Amniotic stem cell (primary cell): ENCODE measurements around the gene KRIT1.
"Not testable (repeated sequence)": the region's sequence is repeated elsewhere in the genome, so short reads cannot be mapped to it uniquely, and the experiment has no call there.

Experiments
- DNase-seq: peaks from one replicate; lab custom pipeline; 2025; lab: John Stamatoyannopoulos, UW

KRIT1 gene

DNA sequence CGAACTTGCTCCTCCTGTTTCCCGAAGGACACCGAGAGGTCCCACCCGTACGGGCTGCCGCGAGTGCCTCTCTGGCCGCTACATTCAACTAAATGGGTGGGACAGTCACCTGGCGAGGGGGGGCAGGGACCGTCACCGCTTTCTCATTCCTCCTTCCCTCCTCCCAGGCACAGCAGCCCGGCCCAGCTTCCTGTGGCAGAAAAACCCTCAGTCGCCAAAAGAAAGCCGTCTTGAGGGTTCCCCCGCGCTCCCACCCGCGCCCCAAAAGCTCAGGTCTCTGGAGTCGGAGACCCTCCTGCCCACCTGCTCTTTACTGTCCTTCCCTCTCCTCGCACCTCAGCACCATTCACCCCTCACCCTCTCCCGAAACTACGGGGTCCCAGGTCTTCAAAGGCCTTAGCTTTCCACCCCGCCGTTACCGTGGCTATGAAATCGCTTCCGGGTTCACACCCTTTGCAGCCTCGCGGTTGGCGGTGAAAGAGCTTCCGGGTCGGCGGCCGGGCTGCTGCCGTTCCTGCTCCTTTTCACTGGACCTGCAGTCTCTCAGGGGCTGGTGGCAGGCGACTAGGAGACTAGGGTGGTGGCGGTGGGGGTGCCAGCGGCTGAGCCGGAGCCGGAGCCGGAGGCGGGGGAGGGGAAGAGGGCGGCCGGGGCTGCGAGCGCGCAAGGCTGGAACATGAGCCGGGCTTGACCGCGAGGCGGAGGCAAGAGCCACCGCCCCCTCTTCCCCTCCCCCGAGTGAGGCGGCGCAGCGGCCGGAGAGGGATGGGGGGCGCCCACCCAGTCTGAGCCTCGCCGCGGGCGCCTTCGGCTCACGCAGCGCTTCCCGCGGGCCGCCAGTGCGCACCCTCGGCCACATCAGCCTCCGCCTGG is at the start of gene KRIT1, which contains the start of gene ANKIB1:
Gene KRIT1 (minus strand): TSS at position 428 of the 873 bp plus-strand sequence. CDS start 3,779 bp downstream, outside the sequence.
Gene ANKIB1 (plus strand): TSS at position 488 of the 873 bp plus-strand sequence. CDS start 49,005 bp downstream, outside the sequence.
- DNase-seq: peak; percentile 54

DNA sequence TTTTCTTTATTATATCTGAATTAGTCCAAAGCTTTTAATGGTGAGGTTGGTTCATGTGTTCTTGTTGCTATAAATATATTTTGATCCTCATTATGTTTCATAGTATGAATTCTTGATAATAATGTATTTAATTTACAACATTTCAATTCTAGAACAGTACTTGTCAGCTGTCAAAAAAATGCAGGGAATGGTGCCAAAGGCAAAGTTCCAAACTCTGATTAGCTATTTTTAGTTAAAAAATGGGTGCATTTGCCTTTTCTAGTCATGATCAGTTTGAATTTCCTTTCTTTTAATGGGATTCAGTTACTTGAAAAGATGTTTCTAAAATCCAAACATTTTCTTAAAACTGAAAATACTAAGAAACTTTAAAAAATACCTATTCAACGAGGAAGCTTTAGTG is 49.7 kb upstream of the KRIT1 start:
- no peak for DNase-seq

- no peak for DNase-seq
These were observed 48.3 kb upstream of the KRIT1 start for GRCh38 chr7:92293896-92294590.

DNA sequence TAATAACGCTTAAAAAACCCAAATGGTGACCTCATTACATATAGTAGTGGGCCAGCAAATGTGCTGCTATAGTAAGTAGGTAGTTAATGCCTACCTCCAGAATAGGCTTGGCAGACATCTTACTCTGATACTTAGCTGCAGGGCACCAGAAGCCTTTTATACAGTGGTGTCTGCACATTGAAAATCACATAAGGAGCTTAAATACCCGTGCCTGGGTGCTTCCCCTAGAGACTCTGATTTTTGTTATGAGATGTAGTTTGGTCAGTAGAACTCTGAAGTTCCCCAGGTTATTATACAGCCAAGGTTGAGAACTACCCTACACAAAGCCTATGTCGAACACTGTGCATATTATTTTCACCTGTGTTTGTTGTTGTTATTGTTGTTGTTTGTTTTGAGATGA is 47.3 kb upstream of the KRIT1 start:
- no peak for DNase-seq

DNA sequence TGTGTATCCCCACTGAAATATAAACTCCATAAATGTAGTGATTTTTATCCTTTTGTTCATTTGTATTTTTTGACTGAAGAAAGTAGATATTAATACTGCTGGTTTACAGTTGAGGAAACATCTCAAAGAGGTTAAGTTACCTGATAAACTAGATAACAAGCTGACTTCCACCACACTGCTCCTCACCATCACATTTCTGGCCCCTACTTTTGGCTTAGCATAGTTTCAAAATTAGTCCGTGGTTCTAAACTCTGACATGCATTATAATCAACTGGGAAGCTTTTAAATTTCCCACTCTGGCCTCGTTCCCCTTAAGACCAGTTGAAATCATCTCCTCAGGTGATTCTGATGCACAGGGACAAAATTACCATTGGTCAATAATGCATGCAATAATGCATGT is 43.6 kb upstream of the KRIT1 start:
- DNase-seq: no peak

GRCh38 chr7:92282930-92283329 is 37.2 kb upstream of the KRIT1 start:
- no peak for DNase-seq

GRCh38 chr7:92282221-92282814 is 36.6 kb upstream of the KRIT1 start:
- no peak for DNase-seq

GRCh38 chr7:92281031-92281430 is 35.3 kb upstream of the KRIT1 start:
- DNase-seq: no peak

DNA sequence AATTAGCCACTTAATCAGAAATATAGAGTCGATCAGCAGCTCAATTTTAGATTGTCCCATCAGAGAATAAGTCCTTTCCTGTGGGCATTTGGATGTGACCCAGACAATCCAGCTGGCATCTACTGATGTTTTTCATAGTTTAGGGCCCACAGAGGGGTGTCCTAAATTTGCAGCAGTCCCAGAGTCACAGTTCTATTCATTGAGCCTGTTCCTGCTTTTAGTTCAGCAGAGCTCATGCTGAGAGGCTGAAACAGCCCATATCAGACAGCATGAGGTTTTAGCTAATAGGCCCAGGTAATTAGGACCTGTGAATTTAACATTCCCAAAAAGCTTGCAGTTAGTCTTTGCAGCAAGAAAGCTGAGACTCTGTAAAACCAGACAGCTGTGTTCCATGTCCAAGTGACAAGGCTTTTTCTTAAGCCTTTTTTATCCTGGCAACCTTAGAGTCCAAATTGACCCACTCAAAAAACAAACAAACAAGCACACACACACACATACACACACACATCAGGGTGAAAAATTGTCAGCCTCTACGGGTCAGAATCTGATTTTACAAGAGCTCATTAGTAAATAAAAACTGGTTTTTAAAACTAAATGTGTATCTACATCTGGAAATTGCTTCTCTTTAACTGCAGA is 33.8 kb upstream of the KRIT1 start:
- DNase-seq: no peak

DNA sequence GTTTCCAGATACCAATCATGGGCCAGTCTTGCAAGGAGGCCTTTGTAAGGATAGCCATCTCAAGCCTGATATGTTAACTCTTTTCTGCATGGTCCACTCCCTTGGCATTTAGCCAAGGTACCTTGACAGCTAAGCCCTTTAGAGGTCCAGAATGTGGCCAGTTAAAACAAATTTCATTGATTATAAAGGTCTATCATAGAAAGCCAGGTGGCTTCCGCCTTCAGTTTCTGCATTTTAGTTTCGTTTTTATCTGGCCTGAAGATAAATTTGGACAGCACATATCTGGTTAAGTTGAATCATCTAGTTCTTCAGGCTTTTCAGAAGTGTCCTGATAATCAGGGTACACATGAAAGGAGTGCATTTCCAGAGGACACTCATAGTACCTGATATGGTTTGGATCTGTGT is 30.7 kb upstream of the KRIT1 start:
- DNase-seq: no peak

DNA sequence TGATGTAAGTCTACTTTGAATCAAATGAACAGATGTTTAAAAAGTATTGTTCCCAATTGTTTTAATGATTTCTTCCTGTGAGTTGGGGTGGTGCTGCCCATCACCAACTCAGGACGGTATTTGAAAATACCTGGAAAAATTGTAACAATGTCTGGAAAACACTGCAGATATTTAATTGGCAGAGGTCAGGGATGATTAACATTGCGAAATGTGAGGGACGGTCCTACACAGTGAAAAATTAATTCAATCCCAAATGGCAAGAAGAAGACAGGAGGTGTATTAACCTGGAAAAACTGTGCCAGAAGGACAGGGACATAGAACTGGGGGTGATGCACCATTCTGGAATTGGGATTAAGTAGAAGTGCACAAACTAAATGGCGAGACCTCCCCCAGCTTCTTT is 29.6 kb upstream of the KRIT1 start:
- DNase-seq: no peak

- no peak for DNase-seq
These were observed 23.2 kb upstream of the KRIT1 start for GRCh38 chr7:92268921-92269320.

DNA sequence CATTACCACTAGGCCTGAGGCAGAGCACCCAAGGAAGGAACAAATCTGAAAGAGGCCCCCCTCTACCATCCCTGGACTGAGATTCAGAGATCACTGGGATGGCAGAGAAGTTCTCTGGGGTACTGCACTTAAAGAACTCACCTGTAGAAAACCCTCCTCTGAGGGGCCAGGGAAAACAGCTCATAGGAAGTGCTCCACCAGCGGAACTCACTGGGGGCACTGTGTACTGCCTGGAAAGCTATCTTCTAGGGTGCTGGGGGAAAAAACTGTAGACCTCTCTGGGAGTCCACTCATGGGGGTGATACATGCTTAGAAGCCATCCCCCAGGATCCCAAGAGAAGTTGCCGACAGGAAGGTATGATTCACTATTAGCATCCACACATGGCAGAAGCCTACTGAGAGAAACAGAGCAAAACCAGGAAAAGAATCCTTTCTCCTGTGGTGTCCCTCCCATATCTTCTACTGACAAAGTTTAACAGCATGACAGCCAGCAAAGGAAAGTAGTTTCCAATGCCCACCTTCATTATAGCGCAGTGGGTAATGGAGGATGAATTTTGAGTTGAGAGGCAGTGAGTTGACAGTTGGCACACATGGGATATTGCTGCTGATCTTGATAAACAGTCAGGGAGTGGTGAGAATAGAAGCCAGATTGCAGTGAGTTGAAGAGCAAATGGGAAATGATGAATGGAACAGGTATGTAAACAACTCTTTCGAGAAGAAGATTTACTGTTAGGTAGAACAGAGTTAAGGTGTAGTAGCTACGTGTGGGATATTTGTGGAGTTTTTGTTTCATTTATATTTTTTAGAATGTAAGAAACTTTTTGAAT is 20.9 kb upstream of the KRIT1 start:
- DNase-seq: no peak

DNA sequence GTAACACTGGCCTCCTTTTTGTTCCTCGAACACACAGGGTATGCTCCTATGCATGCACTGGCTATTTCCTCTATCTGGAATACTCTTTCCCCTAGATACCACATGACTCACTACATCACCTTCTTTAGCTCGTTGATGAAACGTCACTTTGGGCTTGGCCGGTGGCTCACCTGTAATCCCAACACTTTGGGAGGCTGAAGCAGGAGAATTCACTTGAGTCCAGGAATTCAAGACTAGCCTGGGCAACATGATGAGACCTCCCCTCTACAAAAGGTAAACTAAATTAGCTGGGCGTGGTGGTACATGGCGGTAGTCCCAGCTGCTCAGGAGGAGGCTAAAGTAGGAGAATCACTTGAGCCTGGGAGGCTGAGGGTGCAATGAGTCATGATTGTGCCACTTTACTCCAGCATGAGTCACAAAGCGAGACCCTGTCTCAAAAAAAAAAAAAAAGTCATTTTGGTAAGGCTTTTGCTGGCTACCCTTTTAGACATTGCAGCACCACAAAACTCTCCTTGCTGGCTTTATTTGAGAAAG is 14.6 kb upstream of the KRIT1 start:
- no peak for DNase-seq

- DNase-seq: no peak
These were observed 14.0 kb upstream of the KRIT1 start for GRCh38 chr7:92259610-92260247.

GRCh38 chr7:92259062-92259461 is 13.3 kb upstream of the KRIT1 start:
- DNase-seq: no peak

DNA sequence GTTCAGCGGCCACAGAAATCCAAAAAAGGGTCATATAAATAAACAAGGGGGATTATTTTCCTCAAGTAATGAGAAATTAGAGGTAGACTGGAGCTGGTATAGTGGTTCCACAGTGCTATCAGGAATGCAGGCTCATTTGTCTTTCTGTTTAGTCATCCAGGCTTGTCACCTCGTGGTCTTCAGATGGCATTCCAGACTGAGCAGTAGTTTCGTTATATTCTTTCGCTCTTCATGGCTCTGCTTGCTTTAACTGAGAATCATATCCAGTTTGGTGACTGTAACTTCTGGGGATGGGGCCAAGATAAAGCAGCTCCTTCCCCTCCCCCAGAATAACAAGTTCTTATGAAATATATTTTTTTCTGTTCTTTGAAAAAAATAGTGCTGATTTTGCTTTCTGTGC is 9.6 kb upstream of the KRIT1 start:
- no peak for DNase-seq

GRCh38 chr7:92254800-92255199 is 9.1 kb upstream of the KRIT1 start:
- DNase-seq: not testable (repeated sequence)

DNA sequence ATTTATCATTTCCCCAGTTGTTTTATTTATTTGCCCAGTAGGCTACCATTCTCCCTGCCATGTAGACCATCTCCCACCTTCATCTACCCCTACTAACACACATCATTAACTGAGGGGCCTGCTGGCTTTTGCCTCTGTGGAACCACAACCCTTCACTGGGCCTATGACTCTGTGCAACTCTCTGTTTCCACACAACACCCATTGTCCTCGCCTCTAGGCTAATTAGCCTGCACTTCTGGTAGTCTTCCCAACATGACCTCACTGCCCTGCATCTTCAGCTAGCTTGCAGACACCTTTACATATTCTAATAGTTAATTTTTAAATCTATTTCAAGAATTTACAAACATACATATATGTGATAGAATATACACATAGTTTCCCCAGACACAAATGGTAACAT is 7.5 kb upstream of the KRIT1 start:
- DNase-seq: no peak

GRCh38 chr7:92251181-92251580 is 5.5 kb upstream of the KRIT1 start:
- DNase-seq: no peak

- DNase-seq: no peak
These were observed 4.9 kb upstream of the KRIT1 start for GRCh38 chr7:92250603-92251002.
